HepG2 (cell line): ENCODE data around the gene LMOD1. TPM values are rescaled to one million over a fixed set of nuclear protein-coding genes. Genes with fewer than 3 reads are reported as not detected.
A peak's percentile ranks its signal among the peaks of the same experiment; 100 is the strongest.

ENCODE experiments used
- CERS6 ChIP-seq: sonication (generic); formaldehyde crosslinking; IDR thresholded peaks from 2 replicates; pipeline ENCODE4 v1.5.0; 2020; ENCODE audit warnings: missing genetic modification reagents
- DNMT1 ChIP-seq: sonication (generic); formaldehyde crosslinking; IDR thresholded peaks from 2 replicates; pipeline ENCODE4 v1.5.1; 2020; ENCODE audit warnings: mild to moderate bottlenecking, missing genetic modification reagents
- GABPA ChIP-seq, 2 experiments: IDR thresholded peaks; 2 replicates each; pipeline ENCODE4 v1.6.1; 2011 to 2016; ENCODE audit warnings: low read depth in 2 of 2, low read length in 1 of 2, missing biosample characterization in 1 of 2, missing genetic modification characterization in 1 of 2
- GFI1 ChIP-seq: sonication (generic); formaldehyde crosslinking; IDR thresholded peaks from 2 replicates; pipeline ENCODE4 v1.5.0; 2020; ENCODE audit warnings: missing genetic modification reagents, mild to moderate bottlenecking, borderline replicate concordance
- GRHL1 ChIP-seq: sonication (generic); formaldehyde crosslinking; conservative IDR thresholded peaks from 2 replicates; pipeline ENCODE4 v1.8.0; 2022; ENCODE audit warnings: missing genetic modification reagents
- HMG20A ChIP-seq: IDR thresholded peaks from 2 replicates; pipeline ENCODE4 v1.6.1; 2016; ENCODE audit warnings: borderline replicate concordance
- HOXA3 ChIP-seq: sonication (generic); formaldehyde crosslinking; IDR thresholded peaks from 2 replicates; pipeline ENCODE4 v1.5.0; 2020; ENCODE audit warnings: missing genetic modification reagents
- JUND ChIP-seq: sonication (generic); formaldehyde crosslinking; IDR thresholded peaks from 2 replicates; pipeline ENCODE4 v1.8.0; 2022; ENCODE audit warnings: mild to moderate bottlenecking, missing genetic modification reagents
- KDM5B ChIP-seq: sonication (generic); formaldehyde crosslinking; IDR thresholded peaks from 2 replicates; pipeline ENCODE4 v1.4.0; 2020; ENCODE audit warnings: missing genetic modification reagents, mild to moderate bottlenecking, borderline replicate concordance
- LCORL ChIP-seq, 2 experiments: fragments of 450-650 bp in 1 of 2; sonication (generic) in 1 of 2; formaldehyde crosslinking in 1 of 2; IDR thresholded peaks; 2 replicates each; pipeline versions ENCODE4 v1.5.0 to v1.6.1; 2017 to 2020; ENCODE audit warnings: antibody characterized with exemption in 1 of 2, missing genetic modification reagents in 1 of 2
- MAFK ChIP-seq, 2 experiments: IDR thresholded peaks in 1 of 2; conservative IDR thresholded peaks in 1 of 2; 2 replicates each; pipeline ENCODE4 v1.6.1; 2011; ENCODE audit warnings: improper control_type of control experiment in 2 of 2, low read length in 2 of 2
- PAX8 ChIP-seq: sonication (generic); formaldehyde crosslinking; IDR thresholded peaks from 2 replicates; pipeline ENCODE4 v1.8.0; 2022; ENCODE audit warnings: mild to moderate bottlenecking, missing genetic modification reagents, borderline replicate concordance
- PREB ChIP-seq: sonication (generic); formaldehyde crosslinking; IDR thresholded peaks from 2 replicates; pipeline ENCODE4 v1.4.0; 2020; ENCODE audit warnings: missing genetic modification reagents
- PRMT3 ChIP-seq: sonication (generic); formaldehyde crosslinking; IDR thresholded peaks from 2 replicates; pipeline ENCODE4 v1.8.1; 2022; ENCODE audit warnings: low read depth, mild to moderate bottlenecking, moderate library complexity, missing genetic modification reagents, borderline replicate concordance
- PTBP1 ChIP-seq: fragments of 200-400 bp; formaldehyde crosslinking; IDR thresholded peaks from 2 replicates; pipeline ENCODE4 v1.6.1; 2018; ENCODE audit warnings: low read length, low read depth; ENCODE audit not compliant: poor library complexity, severe bottlenecking
- SALL1 ChIP-seq: sonication (generic); formaldehyde crosslinking; IDR thresholded peaks from 2 replicates; pipeline ENCODE4 v1.8.0; 2022; ENCODE audit warnings: mild to moderate bottlenecking, missing genetic modification reagents
- SCMH1 ChIP-seq: sonication (generic); formaldehyde crosslinking; IDR thresholded peaks from 2 replicates; pipeline ENCODE4 v1.9.0; 2021; ENCODE audit warnings: missing genetic modification reagents, mild to moderate bottlenecking, borderline replicate concordance
- SPEN ChIP-seq: sonication (generic); formaldehyde crosslinking; IDR thresholded peaks from 2 replicates; pipeline ENCODE4 v1.5.1; 2020; ENCODE audit warnings: low read depth, mild to moderate bottlenecking, missing genetic modification reagents
- SSRP1 ChIP-seq: IDR thresholded peaks from 2 replicates; pipeline ENCODE4 v1.6.1; 2016; ENCODE audit warnings: control low read depth
- ZBTB34 ChIP-seq: sonication (generic); formaldehyde crosslinking; IDR thresholded peaks from 2 replicates; pipeline ENCODE4 v1.8.0; 2022; ENCODE audit warnings: mild to moderate bottlenecking, missing genetic modification reagents
- ZFAT ChIP-seq: sonication (generic); formaldehyde crosslinking; conservative IDR thresholded peaks from 2 replicates; pipeline ENCODE4 v1.8.1; 2023; ENCODE audit warnings: missing genetic modification reagents, inconsistent platforms
- ZFP37 ChIP-seq: sonication (generic); formaldehyde crosslinking; IDR thresholded peaks from 2 replicates; pipeline ENCODE4 v1.4.0; 2020; ENCODE audit warnings: missing genetic modification reagents, borderline replicate concordance
- ZNF367 ChIP-seq: sonication (generic); formaldehyde crosslinking; IDR thresholded peaks from 2 replicates; pipeline ENCODE4 v1.4.0; 2020; ENCODE audit warnings: missing genetic modification reagents, borderline replicate concordance
- ZNF564 ChIP-seq: sonication (generic); formaldehyde crosslinking; IDR thresholded peaks from 2 replicates; pipeline ENCODE4 v1.8.1; 2023; ENCODE audit warnings: mild to moderate bottlenecking, missing genetic modification reagents
- ZNF619 ChIP-seq: sonication (generic); formaldehyde crosslinking; IDR thresholded peaks from 2 replicates; pipeline ENCODE4 v1.4.0; 2020; ENCODE audit warnings: mild to moderate bottlenecking, missing genetic modification reagents
- polyA plus RNA-seq, 8 experiments: library from polyadenylated mRNA; depleted of rRNA in 3 of 8; stranded (reverse) in 7 of 8; unstranded in 1 of 8; fragments of >200 nt; fragmentation: Illumina TruSeq in 4 of 8; extraction: Trizol in 4 of 8; gene quantifications; 2 replicates each; pipeline versions ENCODE4 v1.2.1 to v1.2.3, GENCODE V29; 2011 to 2016; ENCODE audit warnings: low read depth in 4 of 8, missing spikeins in 1 of 8, mixed read lengths in 1 of 8; ENCODE audit not compliant: insufficient read depth in 1 of 8
- total RNA-seq, 5 experiments: library from RNA; depleted of rRNA; stranded (reverse); fragments of >200 nt; fragmentation: Illumina TruSeq; extraction: Trizol; gene quantifications; 2 replicates each; pipeline ENCODE4 v1.2.3, GENCODE V29; 2016; ENCODE audit warnings: low read depth in 1 of 5

LMOD1 gene
- total and polyA plus RNA-seq, 2 of the 13 experiments (the other 11 are each of a cell fraction or from before 2014, with no cell fraction given), result not detected

- TF ChIP-seq LCORL (IDR thresholded peaks at IDR 0.05) (no peak), LCORL (CRISPR knock-in tag; IDR thresholded peaks at IDR 0.05) (peak; percentile 40; the same call in 1 of the 2 replicates), KDM5B (peak; percentile 85; the same call in 1 of the 2 replicates), SALL1 (peak; percentile 76), DNMT1 (CRISPR knock-in tag) (peak; percentile 36; the same call in 1 of the 2 replicates), ZFAT (no peak), ZFP37 (CRISPR knock-in tag) (no peak), GABPA (IDR thresholded peaks at IDR 0.05; ENCODE audit: low read depth, low read length) (peak; percentile 63), GABPA (CRISPR knock-in tag; IDR thresholded peaks at IDR 0.05; ENCODE audit: low read depth) (peak; percentile 73), HOXA3 (CRISPR knock-in tag) (peak; percentile 21; the same call in 1 of the 2 replicates), GRHL1 (CRISPR knock-in tag) (no peak), PTBP1 (no peak), CERS6 (CRISPR knock-in tag) (no peak), ZNF619 (peak; percentile 78; the same call in 1 of the 2 replicates), SSRP1 (CRISPR knock-in tag) (no peak), GFI1 (peak; percentile 78; the same call in 1 of the 2 replicates), ZBTB34 (CRISPR knock-in tag) (no peak; the same call in 1 of the 2 replicates), HMG20A (CRISPR knock-in tag) (no peak), PREB (CRISPR knock-in tag) (no peak), SPEN (CRISPR knock-in tag) (peak; percentile 68; the same call in 1 of the 2 replicates), PAX8 (no peak), JUND (CRISPR knock-in tag) (no peak), PRMT3 (CRISPR knock-in tag) (no peak), ZNF367 (CRISPR knock-in tag) (no peak), MAFK (conservative IDR thresholded peaks at IDR 0.05 in 1 of 2, IDR thresholded peaks at IDR 0.05 in 1 of 2; ENCODE audit: low read length in 2 of 2) (no peak), SCMH1 (CRISPR knock-in tag) (no peak), ZNF564 (no peak)
These were observed 36.5 kb upstream of the LMOD1 start, which contains the start of gene RNPEP (continued) for GRCh38 chr1:201982623-201983379.
